H1 (cell line): ENCODE results near the gene FUT2. TPM values are rescaled to one million over a fixed set of nuclear protein-coding genes. Genes with fewer than 3 reads are reported as not detected.

Experiments used
- CTCF ChIA-PET: fragments of 300-600 bp; sonication (Branson Sonifier 250); formaldehyde crosslinking; loops from one replicate; lab custom pipeline; 2021; ENCODE audit not compliant: partially characterized antibody; lab: Charles Lee
- POLR2A ChIA-PET: fragments of 300-600 bp; sonication (Branson Sonifier 250); formaldehyde crosslinking; loops from one replicate; lab custom pipeline; 2021; ENCODE audit warnings: inconsistent platforms; ENCODE audit not compliant: partially characterized antibody; lab: Charles Lee
- DNase-seq, 2 experiments: peaks; one replicate each; pipeline versions ENCODE4 v3.0.0 to v3.0.0-alpha.2; 2010 to 2022; ENCODE audit warnings: low spot score in 2 of 2, low read depth in 1 of 2, mixed read lengths in 1 of 2
- FAIRE-seq: peaks from 2 replicates; lab custom pipeline; 2011; peaks lifted over from hg19 to GRCh38; lab: Jason Lieb, UNC
- H2AFZ ChIP-seq: 2 replicates; pipeline ENCODE4 v1.8.1; 2012; ENCODE audit warnings: low read length, inconsistent platforms
- H2AK5ac ChIP-seq: 2 replicates; pipeline ENCODE4 v1.6.1; 2013; ENCODE audit warnings: low read depth, low read length
- H2BK120ac ChIP-seq: replicated peaks from 2 replicates; pipeline ENCODE3; 2013; ENCODE audit warnings: low read depth, low read length, inconsistent platforms
- H2BK12ac ChIP-seq: 2 replicates; pipeline ENCODE4 v1.6.1; 2013; ENCODE audit warnings: low read depth, low read length
- H2BK15ac ChIP-seq: 2 replicates; pipeline ENCODE4 v1.6.1; 2013; ENCODE audit warnings: low read length
- H2BK20ac ChIP-seq: 2 replicates; pipeline ENCODE4 v1.6.1; 2013; ENCODE audit warnings: low read length
- H2BK5ac ChIP-seq: 2 replicates; pipeline ENCODE4 v1.6.1; 2013; ENCODE audit warnings: low read depth, low read length
- H3K14ac ChIP-seq: 2 replicates; pipeline ENCODE4 v1.6.1; 2013; ENCODE audit warnings: inconsistent platforms; ENCODE audit not compliant: insufficient read length
- H3K18ac ChIP-seq: 2 replicates; pipeline ENCODE4 v1.6.1; 2013; ENCODE audit warnings: low read length; ENCODE audit errors: extremely low read depth
- H3K23ac ChIP-seq: 2 replicates; pipeline ENCODE4 v1.6.1; 2013; ENCODE audit warnings: inconsistent platforms; ENCODE audit not compliant: insufficient read length
- H3K23me2 ChIP-seq: 2 replicates; pipeline ENCODE4 v1.6.1; 2013; ENCODE audit warnings: low read depth, low read length
- H3K27ac ChIP-seq: 2 replicates; pipeline ENCODE4 v1.6.1; 2011; ENCODE audit warnings: low read depth, low read length, inconsistent platforms
- H3K27me3 ChIP-seq, 4 experiments: replicated peaks in 1 of 4; 1 replicate in 1 of 4; 2 replicates in 3 of 4; pipeline versions ENCODE4 v1.6.1 to v1.8.1; 2011 to 2013; ENCODE audit warnings: low read length in 3 of 4, mild to moderate bottlenecking in 3 of 4, inconsistent platforms in 2 of 4, mixed read lengths in 2 of 4, moderate library complexity in 1 of 4; ENCODE audit not compliant: control insufficient read depth in 3 of 4, insufficient read depth in 3 of 4; ENCODE audit errors: extremely low read depth in 1 of 4
- H3K36me3 ChIP-seq, 4 experiments: 2 replicates each; pipeline versions ENCODE4 v1.6.1 to v1.8.1; 2011 to 2013; ENCODE audit warnings: mild to moderate bottlenecking in 4 of 4, low read length in 3 of 4, moderate library complexity in 2 of 4, control low read depth in 1 of 4, inconsistent platforms in 1 of 4; ENCODE audit not compliant: insufficient read depth in 4 of 4, control insufficient read depth in 2 of 4
- H3K4ac ChIP-seq: replicated peaks from 2 replicates; pipeline ENCODE3; 2013; ENCODE audit warnings: low read length, low read depth, mixed read lengths, inconsistent platforms; ENCODE audit not compliant: insufficient read length
- H3K4me1 ChIP-seq, 4 experiments: replicated peaks in 1 of 4; 1 replicate in 1 of 4; 2 replicates in 3 of 4; pipeline versions ENCODE4 v1.6.1 to v1.8.1; 2011 to 2013; ENCODE audit warnings: low read length in 3 of 4, inconsistent platforms in 2 of 4, mixed read lengths in 1 of 4; ENCODE audit not compliant: insufficient read depth in 4 of 4, control insufficient read depth in 3 of 4
- H3K4me2 ChIP-seq, 2 experiments: 2 replicates each; pipeline versions ENCODE4 v1.6.1 to v1.8.1; 2011 to 2013; ENCODE audit warnings: low read depth in 2 of 2, low read length in 2 of 2, control low read depth in 1 of 2, inconsistent platforms in 1 of 2, mild to moderate bottlenecking in 1 of 2; ENCODE audit not compliant: insufficient read depth in 1 of 2
- H3K4me3 ChIP-seq, 4 experiments: fragments of 200-600, 300-600 bp in 1 of 4; sonication (generic), shearing (Covaris generic), sonication (Bioruptor Twin) in 1 of 4; 2 replicates each; pipeline versions ENCODE4 v1.5.1 to v1.8.1; 2011 to 2016; ENCODE audit warnings: low read length in 4 of 4, low read depth in 3 of 4, control low read depth in 2 of 4, inconsistent platforms in 2 of 4, mild to moderate bottlenecking in 2 of 4, mixed read lengths in 1 of 4, moderate library complexity in 1 of 4; ENCODE audit not compliant: insufficient read depth in 2 of 4; ENCODE audit errors: extremely low read depth in 1 of 4
- H3K56ac ChIP-seq: replicated peaks from 2 replicates; pipeline ENCODE3; 2013; ENCODE audit warnings: low read depth, mild to moderate bottlenecking, mixed read lengths, low read length, inconsistent platforms; ENCODE audit not compliant: insufficient read length
- H3K79me1 ChIP-seq: 2 replicates; pipeline ENCODE4 v1.6.1; 2013; ENCODE audit warnings: low read depth, low read length, control low read depth
- H3K79me2 ChIP-seq, 2 experiments: 2 replicates each; pipeline versions ENCODE4 v1.6.1 to v1.8.1; 2012 to 2013; ENCODE audit warnings: low read length in 2 of 2, mild to moderate bottlenecking in 2 of 2, inconsistent platforms in 1 of 2; ENCODE audit not compliant: insufficient read depth in 2 of 2, control insufficient read depth in 1 of 2
- H3K9ac ChIP-seq, 4 experiments: replicated peaks in 1 of 4; 1 replicate in 1 of 4; 2 replicates in 3 of 4; pipeline versions ENCODE4 v1.6.1 to v1.8.1; 2011 to 2013; ENCODE audit warnings: low read depth in 3 of 4, low read length in 3 of 4, control low read depth in 2 of 4, mild to moderate bottlenecking in 2 of 4, moderate library complexity in 2 of 4, inconsistent platforms in 1 of 4; ENCODE audit errors: extremely low read depth in 1 of 4
- H3K9me3 ChIP-seq, 2 experiments: 2 replicates each; pipeline versions ENCODE4 v1.6.1 to v1.8.1; 2012 to 2013; ENCODE audit warnings: mild to moderate bottlenecking in 2 of 2, moderate library complexity in 2 of 2, control low read depth in 1 of 2, inconsistent platforms in 1 of 2, low read depth in 1 of 2, low read length in 1 of 2, mixed read lengths in 1 of 2; ENCODE audit not compliant: insufficient read depth in 2 of 2
- H4K20me1 ChIP-seq, 2 experiments: replicated peaks in 1 of 2; 2 replicates each; pipeline versions ENCODE3 to v1.8.1; 2011 to 2013; ENCODE audit warnings: inconsistent platforms in 2 of 2, low read length in 2 of 2, mild to moderate bottlenecking in 1 of 2; ENCODE audit not compliant: insufficient read depth in 2 of 2, control insufficient read depth in 1 of 2
- H4K5ac ChIP-seq: 2 replicates; pipeline ENCODE4 v1.6.1; 2013; ENCODE audit warnings: low read length, low read depth, mixed read lengths, inconsistent platforms; ENCODE audit not compliant: insufficient read length
- H4K8ac ChIP-seq: 2 replicates; pipeline ENCODE4 v1.8.0; 2013; ENCODE audit warnings: mild to moderate bottlenecking, moderate library complexity, low read length, inconsistent platforms; ENCODE audit not compliant: insufficient read depth; ENCODE audit errors: extremely low read depth
- H4K91ac ChIP-seq: replicated peaks from 2 replicates; pipeline ENCODE3; 2013; ENCODE audit warnings: low read length, mixed read lengths, inconsistent platforms; ENCODE audit not compliant: insufficient read length
- ASH2L ChIP-seq: fragments of 200-600, 300-600 bp; sonication (generic); IDR thresholded peaks from one replicate; pipeline ENCODE4 v1.7.1; 2017; ENCODE audit warnings: low read length
- CBX8 ChIP-seq: fragments of 300-800, 300-1000 bp; sonication (generic); IDR thresholded peaks from 2 replicates; pipeline ENCODE4 v1.7.1; 2016; ENCODE audit warnings: low read depth, low read length, borderline replicate concordance
- CTBP2 ChIP-seq: IDR thresholded peaks from 2 replicates; pipeline ENCODE4 v1.7.0; 2011; ENCODE audit warnings: borderline replicate concordance, mild to moderate bottlenecking, moderate library complexity, mixed read lengths, low read length; ENCODE audit not compliant: insufficient read depth, insufficient read length
- EGR1 ChIP-seq: IDR thresholded peaks from 2 replicates; pipeline ENCODE4 v1.6.1; 2011; ENCODE audit warnings: low read depth, low read length, borderline replicate concordance
- NANOG ChIP-seq: IDR thresholded peaks from 2 replicates; pipeline ENCODE4 v1.6.1; 2011; ENCODE audit warnings: low read length, low read depth, mild to moderate bottlenecking, inconsistent platforms; ENCODE audit not compliant: insufficient read depth, poor library complexity, severe bottlenecking
- SP4 ChIP-seq: IDR thresholded peaks from 2 replicates; pipeline ENCODE4 v1.6.1; 2012; ENCODE audit warnings: low read length, inconsistent platforms
- TAF7 ChIP-seq: optimal IDR thresholded peaks from 2 replicates; pipeline ENCODE3; 2011; ENCODE audit warnings: low read depth, mild to moderate bottlenecking, inconsistent platforms, low read length, moderate library complexity, borderline replicate concordance
- ZNF274 ChIP-seq: IDR thresholded peaks from 2 replicates; pipeline ENCODE4 v1.7.0; 2012; ENCODE audit warnings: low read length, borderline replicate concordance; ENCODE audit errors: extremely low read depth
- WGBS, 2 experiments: shearing (Covaris generic) in 1 of 2; methylation state at CpG; one replicate each; pipeline versions ENCODE4 v1.1.6 to v1.1.7; 2013 to 2015; ENCODE audit warnings: low lambda C conversion rate in 2 of 2, mixed read lengths in 2 of 2, inconsistent platforms in 1 of 2, low coverage in 1 of 2, missing lambda C conversion rate in 1 of 2; ENCODE audit not compliant: insufficient replicate concordance in 2 of 2, insufficient coverage in 1 of 2, insufficient read length in 1 of 2; ENCODE audit errors: extremely low coverage in 1 of 2, missing lambda C conversion rate in 1 of 2; 5-methylcytosine and 5-hydroxymethylcytosine counted together
- polyA plus RNA-seq, 7 experiments: library from polyadenylated mRNA; depleted of rRNA in 3 of 7; stranded (reverse) in 5 of 7; unstranded in 2 of 7; fragments of >200 nt in 5 of 7; fragments of 200-250 nt in 2 of 7; gene quantifications; 1 replicate in 5 of 7; 2 replicates in 1 of 7; 4 replicates in 1 of 7; pipeline versions ENCODE4 v1.2.1 to v1.2.3, GENCODE V29; 2011 to 2013; ENCODE audit warnings: missing spikeins in 2 of 7, mixed read lengths in 2 of 7
- total RNA-seq: library from RNA; stranded (reverse); fragmentation: NEBNext Ultra II Directional; extraction: Animal tissue kit (Norgen Biotek cat#: 25700); gene quantifications from 2 replicates; pipeline ENCODE4 v1.2.1, GENCODE V29; 2021
- TF ChIP-seq, protein P1 (sequence below): IDR thresholded peaks from 2 replicates; pipeline ENCODE4 v1.6.1; 2012; ENCODE audit warnings: inconsistent platforms

FUT2 gene
- total and polyA plus RNA-seq, 2 of the 8 experiments (the other 6 are each of a cell fraction or from before 2014, with no cell fraction given) = 5.0 to 5.6 TPM

DNA sequence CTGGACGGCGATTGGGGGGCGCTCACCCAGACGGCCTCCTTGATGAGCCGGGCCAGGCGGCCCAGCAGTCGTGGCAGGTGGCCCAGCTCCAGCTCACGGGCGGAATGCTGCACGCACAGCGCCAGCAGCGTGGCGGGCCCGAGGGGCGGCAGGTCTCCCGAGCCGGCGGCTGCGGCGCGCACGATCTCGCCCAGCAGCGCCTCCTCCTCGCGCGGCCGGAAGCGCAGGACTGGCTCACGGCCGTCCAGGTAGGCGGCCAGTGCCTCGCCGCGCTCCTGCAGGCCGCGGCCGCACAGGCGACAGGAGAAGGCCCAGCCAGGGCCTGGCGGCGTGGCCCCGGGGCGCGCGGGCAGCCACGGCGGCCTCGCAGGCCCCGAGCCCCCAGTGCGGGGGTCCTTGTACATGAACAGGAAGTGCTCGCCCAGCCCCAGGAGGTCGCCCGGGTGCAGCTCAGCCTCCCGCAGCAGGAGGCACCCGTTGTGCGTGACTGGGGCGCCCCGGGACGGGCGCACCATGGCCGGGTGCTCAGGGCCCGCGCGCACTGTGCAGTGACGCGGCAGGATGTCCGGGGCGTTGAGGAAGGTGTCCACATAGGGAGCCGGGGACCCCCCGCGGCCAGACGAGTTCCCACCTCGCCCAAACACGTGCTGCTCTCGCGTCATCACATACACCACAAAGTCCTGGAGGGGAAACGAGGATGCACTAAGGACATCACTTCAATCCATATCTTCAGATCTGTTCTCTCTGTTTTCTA lies 33.3 kb downstream of the FUT2 start:
- H2BK12ac ChIP-seq = no peak overlapping the region; the same call in 1 of the 2 replicates
- H2BK120ac ChIP-seq = no peak overlapping the region
- H2BK5ac ChIP-seq = no peak overlapping the region; the same call in 1 of the 2 replicates
- no peak overlapping the region for H2AK5ac ChIP-seq
- no peak overlapping the region for H3K23ac ChIP-seq
- CTCF ChIA-PET = interaction anchor here (0.6 to 5.1 kb wide), 9 partner anchors 10 to 90 kb away, joined by 3 to 33 read pairs (median 4); no protein-coding TSS in a partner anchor
- no peak overlapping the region for H4K5ac ChIP-seq
- POLR2A ChIA-PET = interaction anchor here (0.7 to 2.5 kb wide), 12 partner anchors 9 to 99 kb away, joined by 3 to 12 read pairs (median 4); partner anchors contain the start of genes CA11, IZUMO1 and MAMSTR
- no peak overlapping the region for H2BK15ac ChIP-seq
- H3K4me3 ChIP-seq = peak overlapping the region; percentile 32 to 55 (median 40)
- H3K9ac ChIP-seq = peak overlapping the region in 2 of 4 experiments; percentile 25 to 46; a peak in 4 of 7 replicates
- H4K91ac ChIP-seq = no peak overlapping the region
- H4K8ac ChIP-seq = peak overlapping the region; percentile 66
- no peak overlapping the region for H3K14ac ChIP-seq
- no peaks in the 10 kb centered on the region for H3K79me2 ChIP-seq
- DNase-seq = peak in 1 of 2 experiments; percentile 77
- no peaks in the 10 kb centered on the region for H3K27me3 ChIP-seq
- 38% methylated on average over 56 of the region's 77 CpGs; no CpG with 5 or more reads in 1 of the 2 experiments for WGBS, 2 experiments
- peak overlapping the region; percentile 38 for H3K18ac ChIP-seq
- H3K4me2 ChIP-seq = peak overlapping the region; percentile 46 to 79; a peak in 3 of 4 replicates
- H4K20me1 ChIP-seq = no peaks in the 10 kb centered on the region
- no peak overlapping the region for H3K56ac ChIP-seq
- H3K4me1 ChIP-seq = peaks cover 0 to 7% (median 0%) of the 10 kb centered on the region in 4 experiments; a peak in 3 of 7 replicates
- no peaks in the 10 kb centered on the region for H3K36me3 ChIP-seq
- H2AFZ ChIP-seq = peak overlapping the region; percentile 94
- H3K9me3 ChIP-seq = no peaks in the 10 kb centered on the region
- H3K4ac ChIP-seq = no peak overlapping the region
- H3K79me1 ChIP-seq = no peaks in the 10 kb centered on the region
- no peak for FAIRE-seq
- H2BK20ac ChIP-seq = no peak overlapping the region
- no peak overlapping the region for H3K27ac ChIP-seq
- H3K23me2 ChIP-seq = peaks cover 5% of the 10 kb centered on the region; the same call in 1 of the 2 replicates
- TF ChIP-seq SP4 (no peak), ZNF274 (no peak), TAF7 (no peak), NANOG (no peak), EGR1 (no peak), CTBP2 (no peak), CBX8 (no peak), ASH2L (peak; percentile 40)
- TF ChIP-seq, protein P1, sequence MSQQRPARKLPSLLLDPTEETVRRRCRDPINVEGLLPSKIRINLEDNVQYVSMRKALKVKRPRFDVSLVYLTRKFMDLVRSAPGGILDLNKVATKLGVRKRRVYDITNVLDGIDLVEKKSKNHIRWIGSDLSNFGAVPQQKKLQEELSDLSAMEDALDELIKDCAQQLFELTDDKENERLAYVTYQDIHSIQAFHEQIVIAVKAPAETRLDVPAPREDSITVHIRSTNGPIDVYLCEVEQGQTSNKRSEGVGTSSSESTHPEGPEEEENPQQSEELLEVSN = no peak; the same call in 1 of the 2 replicates
